ENCODE results near the gene TBC1D17.
"Not testable (repeated sequence)": the region's sequence is repeated elsewhere in the genome, so short reads cannot be mapped to it uniquely, and the experiment has no call there.

The TBC1D17 gene

DNA sequence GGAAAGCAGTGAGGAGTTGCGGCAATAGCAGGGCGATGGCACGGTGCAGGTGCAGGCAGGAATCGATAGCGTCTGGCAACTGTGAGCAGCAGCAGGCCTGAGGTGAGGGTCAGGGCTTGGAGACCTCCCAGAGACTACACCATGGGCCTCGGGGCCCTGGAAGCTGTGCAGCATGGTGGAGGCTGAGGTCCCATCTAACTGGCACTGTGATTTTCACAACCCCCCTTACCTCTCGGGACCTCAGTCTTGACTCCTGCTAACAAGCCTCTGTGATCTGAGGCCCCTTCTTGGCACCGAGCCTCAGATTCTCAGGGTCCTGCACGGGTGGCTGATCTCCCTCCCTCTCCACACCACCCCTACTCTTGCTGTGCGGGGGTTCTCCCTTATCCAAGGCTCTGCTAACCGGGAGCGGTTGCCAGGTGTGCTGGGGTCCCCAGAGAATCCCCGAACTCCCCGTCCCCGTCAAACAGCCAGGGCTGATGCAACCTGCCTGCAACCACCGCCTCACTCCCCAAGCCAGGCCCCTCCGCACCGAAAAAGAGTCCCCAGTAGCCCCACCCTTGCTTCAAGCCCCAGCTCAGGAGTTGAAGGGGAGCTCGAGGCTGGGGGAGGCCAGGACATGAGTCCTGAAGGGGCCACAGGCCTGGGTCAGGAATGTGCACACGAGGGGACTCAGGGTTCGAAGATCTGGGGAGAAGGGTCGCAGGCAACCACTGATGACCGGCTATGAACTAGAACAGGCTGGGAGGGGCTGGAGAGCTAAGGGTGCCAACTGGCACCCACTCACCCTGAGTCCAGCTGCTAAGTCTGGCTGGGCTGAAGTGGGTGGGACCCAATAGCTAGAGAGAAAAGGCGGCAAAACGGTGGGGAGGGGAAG is 46.7 kb downstream of the TBC1D17 start:
- no peak for DNase-seq

- not testable (repeated sequence) for DNase-seq
Observed at GRCh38 chr19:49924881-49925210, 47.3 kb downstream of the TBC1D17 start.

DNA sequence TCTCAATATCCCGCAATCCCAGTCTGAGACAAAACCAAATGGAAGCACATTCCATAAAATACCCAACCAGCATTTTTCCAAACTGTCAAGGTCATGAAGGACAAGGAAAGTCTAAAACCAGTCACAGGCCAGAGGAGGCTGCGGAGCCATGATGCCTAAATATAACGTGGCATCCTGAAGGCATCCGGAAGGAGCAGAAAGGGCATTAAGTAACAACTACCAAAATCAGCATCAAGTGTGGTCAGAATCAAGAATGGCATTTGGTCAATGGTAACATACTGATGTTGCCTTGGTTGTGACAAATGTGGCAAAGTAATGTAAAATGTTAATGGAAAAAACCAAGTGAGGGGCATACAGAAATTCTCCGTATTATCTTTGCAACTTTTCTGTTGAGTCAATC is 48.0 kb downstream of the TBC1D17 start:
- DNase-seq = no peak

DNA sequence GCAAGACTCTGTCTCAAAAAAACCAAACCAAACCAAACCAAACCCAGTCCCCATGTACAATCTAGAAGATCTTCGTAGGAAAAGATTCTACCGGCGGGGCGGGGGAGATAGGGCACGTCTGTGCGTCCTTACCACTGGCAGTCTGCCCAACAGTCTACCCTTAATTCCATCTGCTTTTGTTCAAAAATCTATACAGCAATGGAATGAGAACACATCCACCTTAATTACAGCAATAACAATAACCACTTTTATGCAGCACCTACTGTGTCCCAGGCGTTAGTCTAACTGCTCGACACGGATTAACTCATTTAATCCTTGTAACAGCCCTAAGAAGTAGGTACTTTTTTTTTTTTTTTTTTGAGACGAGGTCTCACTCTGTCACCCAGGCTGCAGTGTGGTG is 49.0 kb downstream of the TBC1D17 start:
- no peak for DNase-seq

GRCh38 chr19:49927526-49928264 is 50.2 kb downstream of the TBC1D17 start:
- no peak for DNase-seq

DNA sequence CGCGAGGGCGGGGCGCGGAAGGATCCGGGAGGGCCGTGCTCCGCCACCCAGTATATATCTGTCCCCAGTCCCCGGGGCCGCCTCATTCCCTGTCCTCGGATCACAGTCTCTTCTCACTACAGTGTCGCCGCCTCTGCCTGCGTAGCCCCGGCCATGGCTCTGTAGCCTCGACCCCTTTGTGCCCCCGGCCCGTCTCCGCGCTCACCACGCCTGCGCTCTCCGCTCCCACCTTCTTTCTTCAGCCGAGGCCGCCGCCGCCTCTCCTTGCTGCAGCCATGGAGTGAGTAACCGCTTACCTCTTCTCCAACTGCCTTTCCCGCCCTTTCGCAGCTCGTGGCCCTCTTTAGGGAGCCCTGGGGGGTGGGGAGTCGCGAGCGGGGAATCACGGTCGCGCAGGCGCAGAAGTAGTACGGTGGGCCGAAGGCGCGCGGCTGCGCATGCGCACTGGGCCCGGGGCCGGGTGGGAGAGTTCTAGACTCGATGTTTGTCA is 51.7 kb downstream of the TBC1D17 start, which contains the start of the genes ATF5 and NUP62:
ATF5 (plus strand) TSS at position 85 of the 490 bp plus-strand sequence. CDS start 1,646 bp downstream, outside the sequence.
NUP62 (minus strand) TSS at position 384 of the 490 bp plus-strand sequence. CDS start 19,697 bp downstream, outside the sequence.
- DNase-seq = peak; percentile 92

- DNase-seq = peak; percentile 94
Observed at GRCh38 chr19:49929611-49930482, 52.3 kb downstream of the TBC1D17 start.

DNA sequence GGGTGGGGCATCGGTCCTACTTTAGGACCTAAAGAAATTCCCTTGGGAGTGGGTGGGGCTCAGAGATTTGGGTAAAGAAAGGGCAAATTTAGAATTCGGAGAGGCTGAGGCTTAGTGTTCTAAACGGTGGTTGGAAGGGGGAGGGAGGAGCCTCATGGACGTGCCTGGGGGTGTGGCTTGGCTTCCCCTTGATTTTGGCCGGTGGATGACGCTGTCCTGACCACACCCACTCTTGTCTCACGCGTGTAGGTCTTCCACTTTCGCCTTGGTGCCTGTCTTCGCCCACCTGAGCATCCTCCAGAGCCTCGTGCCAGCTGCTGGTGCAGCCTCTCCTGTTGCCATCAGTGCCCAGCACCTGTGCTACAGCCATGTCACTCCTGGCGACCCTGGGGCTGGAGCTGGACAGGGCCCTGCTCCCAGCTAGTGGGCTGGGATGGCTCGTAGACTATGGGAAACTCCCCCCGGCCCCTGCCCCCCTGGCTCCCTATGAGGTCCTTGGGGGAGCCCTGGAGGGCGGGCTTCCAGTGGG is 53.0 kb downstream of the TBC1D17 start:
- DNase-seq = no peak

DNA sequence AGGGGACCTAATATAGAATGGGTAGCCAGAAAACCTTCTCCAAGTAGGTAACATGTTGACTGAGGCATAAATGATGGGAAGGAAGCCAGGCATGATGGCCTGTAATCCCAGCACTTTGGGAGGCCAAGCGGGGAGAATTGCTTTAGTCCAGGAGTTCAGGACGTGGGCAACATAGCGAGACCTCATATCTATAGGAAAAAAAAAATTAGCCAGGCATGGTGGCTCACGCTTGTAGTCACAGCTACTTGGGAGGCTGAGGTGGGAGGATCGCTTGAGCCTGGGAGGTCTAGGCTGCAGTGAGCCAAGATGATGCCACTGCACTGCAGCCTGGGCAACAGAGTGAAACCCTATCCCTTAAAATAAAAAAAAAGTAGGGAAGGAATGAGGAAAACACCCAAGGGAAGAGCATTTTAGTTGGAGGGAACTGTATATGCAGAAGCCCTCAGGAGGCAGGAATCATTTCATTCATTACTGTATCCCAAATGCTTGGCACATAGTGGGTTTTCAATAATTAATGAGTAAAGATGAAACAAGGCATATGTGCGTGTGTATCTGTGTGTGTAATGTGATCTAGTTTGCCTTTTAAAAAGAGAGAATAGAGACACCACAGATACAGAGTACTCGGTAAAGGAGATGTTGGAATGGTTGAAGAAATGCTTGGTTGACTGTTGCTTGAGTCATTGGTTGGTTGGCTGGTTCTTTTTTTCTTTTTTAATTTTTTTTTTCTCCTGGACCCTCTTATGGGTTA is 54.0 kb downstream of the TBC1D17 start:
- no peak for DNase-seq

- DNase-seq = no peak
Observed at GRCh38 chr19:49932041-49932451, 54.5 kb downstream of the TBC1D17 start.

GRCh38 chr19:49932731-49933131 is 55.2 kb downstream of the TBC1D17 start:
- no peak for DNase-seq

DNA sequence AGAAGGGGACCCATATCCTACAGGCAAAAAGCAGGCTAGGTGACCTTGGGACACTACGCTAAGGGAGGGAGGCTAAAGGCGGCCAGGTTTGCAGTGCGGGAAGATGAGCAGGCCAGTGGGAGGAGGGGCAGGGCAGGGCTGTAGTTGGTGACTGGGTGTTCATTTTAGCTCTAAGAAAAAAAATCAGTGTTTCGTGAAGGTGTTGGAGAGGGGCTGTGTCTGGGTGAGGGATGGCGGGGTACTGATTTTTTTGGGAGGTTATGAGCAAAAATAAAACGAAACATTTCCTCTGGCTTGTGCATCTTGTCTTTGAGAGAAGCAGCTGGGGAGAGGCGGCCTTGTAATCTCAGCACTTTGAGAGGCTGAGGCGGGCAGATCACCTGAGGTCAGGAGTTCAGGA is 56.1 kb downstream of the TBC1D17 start:
- no peak for DNase-seq

DNA sequence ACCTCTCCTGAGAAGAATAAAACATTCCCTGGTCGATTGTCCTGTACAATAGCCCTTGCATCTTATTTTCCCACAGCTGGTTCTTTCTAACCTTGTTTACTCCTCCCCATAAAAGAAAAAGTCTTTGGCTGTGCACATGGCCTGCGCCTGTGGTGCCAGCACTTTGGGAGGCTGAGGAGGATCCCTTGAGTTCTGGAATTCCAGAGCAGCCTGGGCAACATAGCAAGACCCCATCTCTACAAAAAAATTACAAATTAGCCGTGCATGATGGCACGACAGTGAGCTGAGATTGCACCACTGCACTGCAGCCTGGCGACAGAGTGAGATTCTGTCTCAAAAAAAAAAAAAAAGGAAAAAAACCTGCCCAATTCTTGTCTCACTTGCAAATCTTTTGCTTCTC is 59.0 kb downstream of the TBC1D17 start:
- DNase-seq = no peak

GRCh38 chr19:49937750-49938381 is 60.4 kb downstream of the TBC1D17 start:
- DNase-seq = peak; percentile 68

All from midbrain (tissue), 1 donor.